ENCODE measurements around the gene GMEB2. TPM values are rescaled to one million over a fixed set of nuclear protein-coding genes. Genes with fewer than 3 reads are reported as not detected.

The GMEB2 gene
- total and polyA plus RNA-seq, 11 donors: 4.3 to 10.0 (median 6.1) TPM

GRCh38 chr20:63612276-63612931 lies 14.5 kb downstream of the GMEB2 start:
- intact Hi-C loops (cut with DNase I): loop anchor here in 5 of 10 donors (2.0 to 10.0 kb wide), 5 partner anchors 68 to 362 kb away; partner anchors contain the start of genes PTK6 (in 1 of the 5), SAMD10 (in 1 of the 5) and SRMS (in 1 of the 5)
- Histone ChIP-seq H3K27me3 (no peaks in the 10 kb centered on the region), H3K9me3 (no peaks in the 10 kb centered on the region), H3K27ac (peak overlapping the region in 1 of 12 donors; percentile 32), H3K4me3 (no peak overlapping the region), H3K36me3 (peaks cover 0 to 35% (median 26%) of the 10 kb centered on the region in 9 donors), H3K4me1 (peaks cover 0 to 14% (median 0%) of the 10 kb centered on the region in 12 donors)
- ATAC-seq (peak in 3 of 4 donors; percentile 31 to 48 (median 36)), DNase-seq (peak in 2 of 5 donors; percentile 12 to 29)
- no peak for TF ChIP-seq POLR2A (IDR thresholded peaks at IDR 0.05)
- TF ChIP-seq, protein P1, sequence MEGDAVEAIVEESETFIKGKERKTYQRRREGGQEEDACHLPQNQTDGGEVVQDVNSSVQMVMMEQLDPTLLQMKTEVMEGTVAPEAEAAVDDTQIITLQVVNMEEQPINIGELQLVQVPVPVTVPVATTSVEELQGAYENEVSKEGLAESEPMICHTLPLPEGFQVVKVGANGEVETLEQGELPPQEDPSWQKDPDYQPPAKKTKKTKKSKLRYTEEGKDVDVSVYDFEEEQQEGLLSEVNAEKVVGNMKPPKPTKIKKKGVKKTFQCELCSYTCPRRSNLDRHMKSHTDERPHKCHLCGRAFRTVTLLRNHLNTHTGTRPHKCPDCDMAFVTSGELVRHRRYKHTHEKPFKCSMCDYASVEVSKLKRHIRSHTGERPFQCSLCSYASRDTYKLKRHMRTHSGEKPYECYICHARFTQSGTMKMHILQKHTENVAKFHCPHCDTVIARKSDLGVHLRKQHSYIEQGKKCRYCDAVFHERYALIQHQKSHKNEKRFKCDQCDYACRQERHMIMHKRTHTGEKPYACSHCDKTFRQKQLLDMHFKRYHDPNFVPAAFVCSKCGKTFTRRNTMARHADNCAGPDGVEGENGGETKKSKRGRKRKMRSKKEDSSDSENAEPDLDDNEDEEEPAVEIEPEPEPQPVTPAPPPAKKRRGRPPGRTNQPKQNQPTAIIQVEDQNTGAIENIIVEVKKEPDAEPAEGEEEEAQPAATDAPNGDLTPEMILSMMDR (IDR thresholded peaks at IDR 0.05): no peak
- 76 to 82% (median 79%) methylated on average over 19 to 20 of the region's 20 CpGs for WGBS, 4 donors

DNA sequence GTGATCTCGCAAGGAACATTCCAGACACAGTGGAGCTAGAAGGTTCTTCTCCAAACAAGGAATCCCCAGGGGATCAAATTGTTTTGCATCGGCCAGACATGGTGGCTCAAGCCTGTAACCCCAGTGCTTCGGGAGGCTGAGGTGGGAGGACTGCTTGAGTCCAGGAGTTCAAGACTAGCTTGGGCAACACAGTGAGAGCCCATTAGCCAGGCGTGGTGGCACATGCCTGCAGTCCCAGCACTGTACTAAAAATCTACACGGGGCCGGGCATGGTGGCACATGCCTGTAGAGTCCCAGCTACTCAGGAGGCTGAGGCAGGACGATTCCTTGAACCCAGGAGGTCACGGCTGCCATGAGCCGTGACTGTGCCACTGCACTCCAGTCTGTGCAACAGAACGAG lies 15.3 kb downstream of the GMEB2 start:
- 89 to 92% (median 90%) methylated on average over 10 of the region's 10 CpGs for WGBS, 4 donors
- peak in 2 of 5 donors; percentile 4 to 10 for DNase-seq
- no peak for TF ChIP-seq POLR2A (IDR thresholded peaks at IDR 0.05)
- TF ChIP-seq, protein P1 (IDR thresholded peaks at IDR 0.05): no peak
- Histone ChIP-seq H3K27me3 (no peaks in the 10 kb centered on the region), H3K36me3 (peaks cover 0 to 27% (median 18%) of the 10 kb centered on the region in 9 donors), H3K4me3 (no peak overlapping the region), H3K9me3 (no peaks in the 10 kb centered on the region), H3K27ac (no peak overlapping the region), H3K4me1 (peaks cover 0 to 14% (median 0%) of the 10 kb centered on the region in 12 donors)
- peak in 1 of 4 donors; percentile 11 for ATAC-seq
- intact Hi-C loops (cut with DNase I): loop anchor here in 5 of 10 donors (2.0 to 10.0 kb wide), 5 partner anchors 67 to 363 kb away; partner anchors contain the start of genes PTK6 (in 1 of the 5), SAMD10 (in 1 of the 5) and SRMS (in 1 of the 5)

DNA sequence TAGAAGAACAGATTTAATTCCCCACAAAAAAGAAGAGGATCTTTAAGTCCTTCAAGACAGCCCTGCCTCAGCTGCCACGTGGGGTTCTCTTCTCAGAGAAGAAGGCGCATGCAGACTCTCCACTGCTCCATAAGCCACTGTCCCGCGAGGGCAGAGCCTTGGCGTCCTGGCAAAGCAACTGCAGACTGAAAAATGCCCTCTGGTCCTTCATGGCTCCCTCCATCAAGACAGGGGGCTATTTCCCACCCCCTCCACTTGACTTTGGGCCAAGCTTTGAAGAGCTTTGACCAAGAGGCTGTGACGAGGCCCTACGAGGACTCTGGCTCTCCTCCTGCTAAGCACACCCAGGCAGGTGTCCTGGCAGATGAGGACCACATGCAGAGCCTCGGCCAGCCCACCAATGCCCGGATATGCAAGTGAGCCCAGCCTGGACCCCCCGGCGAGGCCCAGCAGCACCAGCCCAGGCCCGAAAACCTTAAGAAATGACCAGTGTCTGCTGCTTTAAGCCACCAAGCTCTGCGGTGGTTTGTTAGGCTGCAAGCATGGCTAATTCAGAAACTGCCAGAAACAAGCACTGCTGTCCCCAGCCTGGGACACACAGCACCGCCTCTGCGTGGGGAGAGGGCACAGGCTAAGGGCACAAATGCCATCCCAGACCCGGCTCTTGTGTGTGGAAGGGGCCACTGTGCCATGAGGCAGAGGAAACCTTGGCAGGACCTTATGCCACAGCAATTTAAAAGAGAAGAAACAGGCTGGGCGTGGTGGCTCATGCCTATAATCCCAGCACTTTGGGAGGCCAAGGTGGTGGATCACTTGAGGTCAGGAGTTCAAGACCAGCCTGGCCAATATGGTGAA lies 16.1 kb downstream of the GMEB2 start:
- WGBS, 4 donors: 86 to 91% (median 90%) methylated on average over 13 to 17 of the region's 17 CpGs
- H3K36me3 ChIP-seq: peaks cover 0 to 19% (median 10%) of the 10 kb centered on the region in 9 donors
- peaks cover 0 to 14% (median 0%) of the 10 kb centered on the region in 12 donors for H3K4me1 ChIP-seq
- no peak overlapping the region for H3K27ac ChIP-seq
- TF ChIP-seq POLR2A (IDR thresholded peaks at IDR 0.05): no peak
- TF ChIP-seq, protein P1 (IDR thresholded peaks at IDR 0.05): no peak
- peak in 2 of 5 donors; percentile 24 to 38 for DNase-seq
- H3K9me3 ChIP-seq: no peaks in the 10 kb centered on the region
- intact Hi-C loops (cut with DNase I): loop anchor here in 3 of 10 donors (5.0 to 10.0 kb wide), 3 partner anchors 66 to 364 kb away; partner anchors contain the start of genes PTK6 (in 1 of the 3), SAMD10 (in 1 of the 3) and SRMS (in 1 of the 3)
- H3K4me3 ChIP-seq: no peak overlapping the region
- ATAC-seq: no peak
- no peaks in the 10 kb centered on the region for H3K27me3 ChIP-seq
